ENCODE data around the gene FANCD2.
A peak's percentile ranks its signal among the peaks of the same experiment; 100 is the strongest.
"Not testable (repeated sequence)": the region's sequence is repeated elsewhere in the genome, so short reads cannot be mapped to it uniquely, and the experiment has no call there.

The FANCD2 gene

DNA sequence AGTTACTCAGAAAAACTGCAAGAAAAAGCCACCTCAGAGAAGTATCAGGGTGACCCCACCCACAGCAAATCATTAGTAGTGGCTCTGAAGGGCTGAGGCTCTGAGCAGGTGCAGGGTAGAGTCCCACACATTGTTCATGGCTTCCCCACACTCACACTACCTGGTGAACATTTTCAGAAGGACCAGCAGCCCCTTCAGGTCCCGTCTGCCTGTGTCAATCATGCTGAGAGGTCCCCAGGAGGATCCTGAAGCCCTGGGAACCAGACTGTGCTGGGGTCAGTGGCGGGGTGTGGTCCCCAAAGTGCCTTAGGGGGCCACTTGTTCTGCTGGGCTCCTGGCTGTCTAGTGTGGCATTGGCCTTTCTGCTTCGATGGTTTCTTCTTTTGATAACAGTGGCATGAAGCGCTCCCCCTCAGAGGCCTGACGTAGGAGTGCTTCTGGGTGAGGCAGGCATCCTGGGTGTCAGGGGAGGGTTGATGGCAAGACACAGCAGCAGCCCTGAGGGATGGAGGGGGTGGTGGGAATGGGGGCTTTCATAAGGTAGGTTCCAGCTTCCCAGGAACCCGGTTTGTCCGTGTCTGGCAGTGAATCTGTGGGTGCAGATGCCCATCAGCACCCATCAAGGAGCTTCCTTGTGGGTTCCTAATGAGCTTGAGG, 19.0 kb upstream of the FANCD2 start:
- DNase-seq (ENCODE audit: low spot score in 2 of 2) (no peak), ATAC-seq (ENCODE audit: low read depth) (no peak)
- H3K4me1 Mint-ChIP-seq: peaks cover 15% of the 10 kb centered on the region
- H3K4me3 Mint-ChIP-seq: no peak overlapping the region
- H3K27ac Mint-ChIP-seq: no peak overlapping the region
- no peaks in the 10 kb centered on the region for H3K27me3 Mint-ChIP-seq
- H3K9me3 Mint-ChIP-seq: no peaks in the 10 kb centered on the region
- peaks cover 8% of the 10 kb centered on the region for H3K36me3 Mint-ChIP-seq

DNA sequence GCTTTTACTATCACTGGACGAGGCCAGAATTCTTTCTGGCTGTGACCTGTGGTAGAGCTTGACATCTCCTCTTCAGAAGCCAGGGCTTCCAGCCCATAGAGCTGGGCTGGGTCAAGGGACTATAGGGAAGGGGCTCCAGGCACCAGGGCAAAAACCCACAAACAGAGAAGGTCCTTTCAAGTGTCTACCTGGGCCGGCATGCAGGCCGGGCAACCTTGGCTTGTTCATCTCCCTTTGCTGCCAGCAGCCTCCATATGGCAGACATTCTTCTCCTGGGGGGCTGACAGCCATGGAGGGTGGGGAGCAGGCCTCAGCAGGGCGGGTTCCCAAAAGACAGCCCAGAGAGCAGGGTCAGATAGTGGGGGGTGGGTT, 18.0 kb upstream of the FANCD2 start:
- not testable (repeated sequence) for H3K27ac Mint-ChIP-seq; H3K36me3 Mint-ChIP-seq; H3K27me3 Mint-ChIP-seq; DNase-seq (ENCODE audit: low spot score in 2 of 2); ATAC-seq (ENCODE audit: low read depth); H3K9me3 Mint-ChIP-seq
- peaks cover 15% of the 10 kb centered on the region for H3K4me1 Mint-ChIP-seq
- H3K4me3 Mint-ChIP-seq: peak overlapping the region; percentile 76

DNA sequence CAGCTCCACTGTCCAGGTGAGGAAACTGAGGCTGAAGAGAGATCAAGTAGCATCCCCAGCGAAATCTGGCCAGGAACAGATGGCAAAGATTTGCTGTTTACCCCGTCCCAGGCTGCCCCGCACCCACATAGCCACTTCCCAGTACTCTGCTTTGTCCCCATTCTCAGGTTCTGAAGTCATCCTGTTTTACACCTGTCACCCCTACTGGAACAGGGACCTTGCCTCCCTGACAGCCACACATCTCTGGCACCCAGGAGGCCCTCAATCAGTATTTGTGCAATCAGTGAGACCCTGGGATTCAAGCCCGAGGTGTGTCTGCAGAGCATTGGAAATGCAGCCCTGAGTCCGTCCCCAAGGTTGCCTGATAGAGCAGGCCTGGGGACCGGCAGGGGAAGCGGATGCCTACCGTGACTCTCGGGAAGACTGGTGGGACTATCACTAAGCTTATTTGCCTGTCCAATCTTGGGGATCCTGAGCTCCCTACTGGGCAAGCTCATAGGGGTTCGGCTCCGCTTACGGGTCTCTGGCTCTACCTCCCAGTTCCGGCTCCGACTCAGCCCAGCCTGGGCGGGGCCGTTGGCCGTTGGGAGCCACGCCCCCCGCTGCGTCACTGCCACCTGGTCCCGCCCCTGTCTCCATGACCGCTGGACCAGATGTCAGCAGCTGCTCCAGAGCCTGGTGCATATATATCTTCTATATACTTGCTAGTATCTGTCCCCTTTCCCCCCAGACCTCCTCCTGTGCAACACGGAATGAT, 17.5 kb upstream of the FANCD2 start:
- Mint-ChIP-seq H3K27me3 (no peaks in the 10 kb centered on the region), H3K4me1 (peaks cover 15% of the 10 kb centered on the region), H3K27ac (peak overlapping the region; percentile 61), H3K36me3 (no peaks in the 10 kb centered on the region), H3K4me3 (peak overlapping the region; percentile 76), H3K9me3 (no peaks in the 10 kb centered on the region)
- DNase-seq (ENCODE audit: low spot score in 2 of 2) (peak; percentile 85 to 92), ATAC-seq (ENCODE audit: low read depth) (peak; percentile 85)

DNA sequence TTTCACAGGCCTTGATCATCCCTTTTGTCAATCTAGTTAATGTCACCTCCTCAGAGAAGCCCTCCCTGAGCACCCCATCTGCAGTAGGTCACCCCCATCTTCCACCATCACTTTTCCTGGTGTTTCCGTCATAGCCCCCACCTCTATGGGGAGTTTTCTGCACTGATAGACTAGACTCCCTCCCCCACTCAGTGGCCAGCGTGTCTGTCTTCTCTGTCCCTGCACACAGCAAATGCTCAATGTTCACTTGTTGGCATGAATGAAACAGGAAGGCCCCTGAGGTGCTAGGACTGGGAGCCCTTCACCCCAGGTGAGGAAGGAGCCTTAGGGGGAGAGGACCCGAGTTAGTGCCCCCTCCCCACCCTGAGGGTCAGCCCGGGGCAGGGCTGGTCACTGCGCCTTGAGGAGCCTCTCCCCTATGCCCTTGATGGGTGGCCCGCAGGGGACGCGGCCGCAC, 15.8 kb upstream of the FANCD2 start:
- Mint-ChIP-seq H3K27me3 (no peaks in the 10 kb centered on the region), H3K9me3 (no peaks in the 10 kb centered on the region), H3K27ac (no peak overlapping the region), H3K4me1 (peaks cover 15% of the 10 kb centered on the region), H3K4me3 (peak overlapping the region; percentile 74), H3K36me3 (no peaks in the 10 kb centered on the region)
- DNase-seq (ENCODE audit: low spot score in 2 of 2) (no peak), ATAC-seq (ENCODE audit: low read depth) (no peak)

GRCh38 chr3:10010878-10011465, 15.3 kb upstream of the FANCD2 start:
- Mint-ChIP-seq H3K36me3 (no peaks in the 10 kb centered on the region), H3K4me1 (peaks cover 15% of the 10 kb centered on the region), H3K27ac (no peak overlapping the region), H3K4me3 (peak overlapping the region; percentile 74), H3K27me3 (no peaks in the 10 kb centered on the region), H3K9me3 (no peaks in the 10 kb centered on the region)
- ATAC-seq (ENCODE audit: low read depth) (peak; percentile 81), DNase-seq (ENCODE audit: low spot score in 2 of 2) (peak; percentile 75 to 76)

GRCh38 chr3:10011631-10012030, 14.6 kb upstream of the FANCD2 start:
- Mint-ChIP-seq H3K4me3 (peak overlapping the region; percentile 67), H3K9me3 (no peaks in the 10 kb centered on the region), H3K27ac (no peak overlapping the region)

GRCh38 chr3:10012106-10012505, 14.1 kb upstream of the FANCD2 start:
- Mint-ChIP-seq H3K9me3 (no peaks in the 10 kb centered on the region), H3K27me3 (no peaks in the 10 kb centered on the region), H3K36me3 (no peaks in the 10 kb centered on the region), H3K4me3 (peak overlapping the region; percentile 67), H3K27ac (no peak overlapping the region), H3K4me1 (peaks cover 15% of the 10 kb centered on the region)
- DNase-seq (ENCODE audit: low spot score in 2 of 2) (no peak), ATAC-seq (ENCODE audit: low read depth) (no peak)

More at GRCh38 chr3:10011631-10012030, 14.6 kb upstream of the FANCD2 start:
- Mint-ChIP-seq H3K4me1 (peaks cover 15% of the 10 kb centered on the region), H3K36me3 (no peaks in the 10 kb centered on the region), H3K27me3 (no peaks in the 10 kb centered on the region)
- DNase-seq (ENCODE audit: low spot score in 2 of 2) (no peak), ATAC-seq (ENCODE audit: low read depth) (no peak)

- H3K27ac Mint-ChIP-seq: no peak overlapping the region
Observed at GRCh38 chr3:10015461-10015904, 10.8 kb upstream of the FANCD2 start.

DNA sequence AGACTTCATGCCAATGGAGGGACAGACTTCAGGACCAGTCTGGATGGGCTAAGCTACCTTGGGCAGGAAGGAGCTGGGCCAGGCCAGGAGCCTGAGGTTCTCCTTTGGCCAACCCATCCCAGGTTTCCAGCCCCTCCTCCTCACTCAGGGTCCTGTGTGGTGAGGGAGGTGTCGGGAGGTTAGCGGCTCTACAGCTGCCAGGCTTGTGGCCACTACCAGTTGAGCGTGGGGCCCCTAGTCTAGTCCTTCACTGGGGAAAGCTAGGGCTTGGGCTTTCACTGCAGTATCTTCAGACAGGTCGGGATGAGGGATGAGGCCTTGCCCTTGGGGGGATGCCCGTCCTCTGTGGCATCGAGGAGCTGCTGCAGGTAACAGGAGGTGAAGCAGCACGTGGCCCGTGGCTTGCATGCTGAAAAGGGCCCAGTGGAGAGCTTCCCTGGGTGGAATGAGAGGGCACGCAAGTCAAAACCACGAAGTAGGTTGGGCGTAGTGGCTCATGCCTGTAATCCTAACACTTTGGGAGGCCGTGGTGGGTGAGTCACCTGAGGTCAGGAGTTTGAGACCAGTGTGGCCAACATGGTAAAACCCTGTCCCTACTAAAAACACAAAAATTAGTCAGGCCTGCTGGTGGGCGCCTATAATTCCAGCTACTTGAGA, 8.5 kb upstream of the FANCD2 start:
- Mint-ChIP-seq H3K9me3 (no peaks in the 10 kb centered on the region), H3K27me3 (no peaks in the 10 kb centered on the region), H3K36me3 (peaks cover 11% of the 10 kb centered on the region), H3K4me3 (no peak overlapping the region), H3K27ac (peak overlapping the region; percentile 68), H3K4me1 (peaks cover 2% of the 10 kb centered on the region)
- ATAC-seq (ENCODE audit: low read depth): no peak
- DNase-seq (ENCODE audit: low spot score in 2 of 2): no peak

More at GRCh38 chr3:10015461-10015904, 10.8 kb upstream of the FANCD2 start:
- Mint-ChIP-seq H3K4me3 (no peak overlapping the region), H3K27me3 (no peaks in the 10 kb centered on the region), H3K4me1 (peaks cover under 1% of the 10 kb centered on the region), H3K9me3 (no peaks in the 10 kb centered on the region), H3K36me3 (peaks cover 5% of the 10 kb centered on the region)
- no peak for DNase-seq (ENCODE audit: low spot score in 2 of 2)
- ATAC-seq (ENCODE audit: low read depth): no peak

GRCh38 chr3:10018806-10019205, 7.4 kb upstream of the FANCD2 start:
- H3K4me1 Mint-ChIP-seq; ATAC-seq (ENCODE audit: low read depth); H3K27ac Mint-ChIP-seq; DNase-seq (ENCODE audit: low spot score in 2 of 2); H3K4me3 Mint-ChIP-seq; H3K27me3 Mint-ChIP-seq; H3K9me3 Mint-ChIP-seq: not testable (repeated sequence)
- H3K36me3 Mint-ChIP-seq: peaks cover 14% of the 10 kb centered on the region

- no peak overlapping the region for H3K27ac Mint-ChIP-seq
- H3K36me3 Mint-ChIP-seq: peaks cover 14% of the 10 kb centered on the region
- no peaks in the 10 kb centered on the region for H3K9me3 Mint-ChIP-seq
Observed at GRCh38 chr3:10019326-10019725, 6.9 kb upstream of the FANCD2 start.

GRCh38 chr3:10021856-10022775, 4.1 kb upstream of the FANCD2 start:
- peaks cover 14% of the 10 kb centered on the region for H3K36me3 Mint-ChIP-seq

More at GRCh38 chr3:10019326-10019725, 6.9 kb upstream of the FANCD2 start:
- no peak for ATAC-seq (ENCODE audit: low read depth)
- DNase-seq (ENCODE audit: low spot score in 2 of 2): no peak
- Mint-ChIP-seq H3K4me3 (no peak overlapping the region), H3K27me3 (no peaks in the 10 kb centered on the region), H3K4me1 (peaks cover 6% of the 10 kb centered on the region)

More at GRCh38 chr3:10021856-10022775, 4.1 kb upstream of the FANCD2 start:
- peaks cover 8% of the 10 kb centered on the region for H3K4me1 Mint-ChIP-seq
- H3K9me3 Mint-ChIP-seq: no peaks in the 10 kb centered on the region
- H3K4me3 Mint-ChIP-seq: no peak overlapping the region
- no peak for ATAC-seq (ENCODE audit: low read depth)
- H3K27ac Mint-ChIP-seq: no peak overlapping the region
- H3K27me3 Mint-ChIP-seq: no peaks in the 10 kb centered on the region
- no peak for DNase-seq (ENCODE audit: low spot score in 2 of 2)
